ENCODE measurements around the gene SCAPER.
"Not testable (repeated sequence)": the region's sequence is repeated elsewhere in the genome, so short reads cannot be mapped to it uniquely, and the experiment has no call there.

The SCAPER gene

DNA sequence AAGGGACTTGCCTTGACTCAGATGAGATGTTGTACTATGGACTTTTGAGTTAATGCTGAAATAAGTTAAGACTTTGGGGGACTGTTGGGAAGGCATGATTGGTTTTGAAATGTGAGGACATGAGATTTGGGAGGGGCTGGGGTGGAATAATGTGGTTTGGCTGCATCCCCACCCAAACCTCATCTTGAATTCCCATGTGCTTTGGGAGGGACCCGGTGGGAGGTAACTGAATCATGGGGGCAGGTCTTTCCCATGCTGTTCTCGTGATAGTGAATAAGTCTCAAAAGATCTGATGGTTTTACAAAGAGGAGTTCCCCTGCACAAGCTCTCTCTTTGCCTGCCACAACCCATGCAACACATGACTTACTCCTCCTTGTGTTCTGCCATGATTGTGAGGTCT is 474.4 kb downstream of the SCAPER start:
- DNase-seq (ENCODE audit: low read depth in 2 of 2), result not testable (repeated sequence)

DNA sequence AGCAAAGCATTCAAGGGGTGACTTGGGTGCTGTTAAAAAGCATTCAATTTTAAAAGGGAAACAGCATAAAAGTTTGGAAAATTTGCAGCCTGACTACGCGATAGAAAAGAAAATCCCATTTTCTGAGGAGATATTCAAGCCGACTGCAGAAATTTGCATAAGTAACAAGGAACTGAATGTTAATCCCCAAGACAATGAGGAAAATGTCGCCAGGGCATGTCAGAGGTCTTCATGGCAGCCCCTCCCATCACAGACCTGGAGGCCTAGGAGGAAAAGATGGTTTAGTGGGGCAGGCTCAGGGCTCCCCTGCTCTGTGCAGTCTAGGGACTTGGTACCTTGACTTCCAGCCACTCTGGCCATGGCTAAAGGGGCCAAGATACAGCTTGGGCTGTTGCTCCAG is 475.5 kb downstream of the SCAPER start:
- no peak for DNase-seq (ENCODE audit: low read depth in 2 of 2)

DNA sequence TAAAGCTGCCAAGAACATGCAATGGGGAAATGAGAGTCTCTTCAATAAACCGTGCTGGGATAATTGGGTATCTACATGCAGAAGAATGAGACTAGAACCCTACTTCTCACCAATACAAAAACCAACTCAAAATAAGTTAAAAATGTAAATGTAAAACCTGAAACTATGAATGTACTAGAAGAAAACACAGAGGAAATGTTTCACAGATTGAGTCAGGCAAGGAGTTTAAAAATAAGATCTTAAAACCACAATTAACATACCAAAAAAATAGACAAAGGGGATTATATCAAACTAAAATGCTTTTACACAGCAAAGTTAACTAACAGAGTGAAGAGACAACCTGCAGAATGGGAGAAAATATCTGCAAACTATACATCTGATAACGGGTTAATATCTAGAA is 478.2 kb downstream of the SCAPER start:
- DNase-seq (ENCODE audit: low read depth in 2 of 2), result no peak

DNA sequence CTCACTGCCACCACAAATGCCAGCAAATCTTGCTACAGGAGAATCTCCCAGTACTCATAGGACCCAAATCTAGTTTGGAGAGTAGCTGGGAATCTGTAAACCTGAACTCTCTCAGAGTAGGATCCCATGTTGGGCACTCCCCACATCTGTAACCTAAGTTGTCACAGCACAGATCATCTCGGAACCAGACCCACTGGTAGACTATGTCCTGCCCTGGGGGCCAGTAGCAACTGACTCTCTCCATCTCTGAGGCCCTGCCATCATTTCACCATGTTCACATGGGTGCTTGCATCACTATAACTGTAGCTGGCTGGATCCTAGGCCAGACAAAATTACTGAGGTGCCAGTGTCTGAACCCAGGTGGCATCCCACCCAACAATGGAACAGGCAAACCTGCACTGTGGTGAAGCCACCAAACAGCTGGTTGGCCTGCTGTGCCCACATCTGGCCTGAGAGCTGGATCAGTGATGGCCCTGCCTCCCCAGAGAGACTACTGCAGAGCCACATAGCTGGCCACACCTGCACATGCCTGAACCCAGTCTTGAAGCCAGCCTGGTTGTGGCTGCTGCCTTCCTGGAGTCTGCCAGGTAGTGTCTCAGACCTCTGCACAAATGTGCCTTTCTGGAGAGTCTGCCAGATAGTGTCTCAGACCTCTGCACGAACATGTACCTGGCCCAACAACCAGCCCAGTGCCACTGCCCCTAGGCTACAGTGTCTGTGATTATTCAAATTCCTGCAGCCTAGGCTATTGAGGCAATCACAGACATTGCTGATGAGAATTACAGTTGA is 486.6 kb downstream of the SCAPER start:
- no peak for DNase-seq (ENCODE audit: low read depth in 2 of 2)

DNA sequence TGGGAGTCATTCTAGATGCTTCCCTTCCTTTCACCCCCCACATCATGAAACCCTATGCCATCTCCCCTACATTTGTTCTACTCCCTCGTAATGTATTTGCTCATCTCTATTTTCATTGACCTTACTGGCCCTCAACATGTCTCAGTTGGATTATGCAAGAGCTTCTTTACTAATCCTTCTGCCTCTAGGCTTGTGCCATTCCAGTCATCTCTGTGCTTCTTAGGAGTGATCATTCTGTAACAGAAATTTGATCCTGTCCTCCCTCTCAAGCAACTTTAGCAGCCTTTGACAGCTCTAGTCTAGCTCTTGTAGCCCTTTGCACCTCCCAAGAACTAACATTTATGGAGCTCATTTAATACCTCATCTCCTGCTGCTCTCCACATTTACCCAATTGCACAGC is 503.9 kb downstream of the SCAPER start:
- DNase-seq (ENCODE audit: low read depth in 2 of 2), result no peak

DNA sequence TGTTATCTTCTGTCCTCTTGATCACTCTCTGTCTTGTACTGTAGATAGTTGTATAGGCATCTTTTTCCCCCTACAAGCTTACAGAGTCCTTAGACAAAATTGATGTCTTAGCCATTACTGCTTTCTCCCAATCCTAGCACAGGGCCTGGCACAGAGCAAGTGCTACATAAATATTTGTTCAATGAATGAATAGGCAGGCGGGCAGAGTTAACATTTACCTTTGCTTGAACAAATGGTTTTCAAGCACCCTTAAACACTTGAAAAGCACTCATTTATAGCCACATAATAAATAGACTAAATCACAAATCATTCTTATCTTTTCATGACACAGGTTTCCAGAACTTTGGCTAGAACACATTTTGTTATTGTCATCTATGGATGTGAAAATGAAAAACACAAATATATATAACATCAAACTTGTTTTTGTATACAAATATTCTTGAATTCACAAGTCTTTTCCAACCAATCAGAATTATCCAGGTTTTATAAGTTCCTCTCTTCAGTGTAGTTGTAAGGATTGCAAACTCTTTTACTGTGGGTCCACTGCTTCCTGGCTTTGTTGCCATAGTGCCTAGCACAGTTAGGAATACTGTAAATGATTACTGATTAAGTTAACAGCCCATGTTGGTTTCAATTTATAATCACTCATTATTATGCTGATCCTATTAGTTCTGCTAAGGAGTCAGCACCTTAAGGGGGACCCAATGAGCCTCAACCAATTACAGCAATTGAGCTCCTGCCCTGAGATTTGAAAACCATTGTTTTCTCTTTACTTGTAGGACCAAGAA is 506.6 kb downstream of the SCAPER start:
- no peak for DNase-seq (ENCODE audit: low read depth in 2 of 2)

DNA sequence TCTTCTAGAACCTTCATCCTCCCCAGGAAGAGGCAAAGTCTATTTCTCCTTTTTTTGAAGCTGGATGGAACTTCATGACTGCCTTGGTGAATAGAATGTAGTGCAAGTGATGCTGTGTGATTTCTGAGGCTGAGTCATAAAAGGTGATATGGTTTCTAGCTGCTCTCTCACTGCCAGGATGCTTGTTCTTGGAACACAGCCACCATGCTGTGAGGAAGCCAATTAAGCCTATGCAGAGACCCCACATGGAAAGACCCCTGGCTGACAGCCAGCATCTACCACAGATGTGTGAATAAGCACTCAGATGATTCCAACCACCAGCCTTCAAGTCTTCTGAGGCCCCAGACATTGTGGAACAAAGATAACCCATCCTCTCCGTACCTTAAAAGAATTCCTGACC is 511.5 kb downstream of the SCAPER start:
- DNase-seq (ENCODE audit: low read depth in 2 of 2), result no peak

DNA sequence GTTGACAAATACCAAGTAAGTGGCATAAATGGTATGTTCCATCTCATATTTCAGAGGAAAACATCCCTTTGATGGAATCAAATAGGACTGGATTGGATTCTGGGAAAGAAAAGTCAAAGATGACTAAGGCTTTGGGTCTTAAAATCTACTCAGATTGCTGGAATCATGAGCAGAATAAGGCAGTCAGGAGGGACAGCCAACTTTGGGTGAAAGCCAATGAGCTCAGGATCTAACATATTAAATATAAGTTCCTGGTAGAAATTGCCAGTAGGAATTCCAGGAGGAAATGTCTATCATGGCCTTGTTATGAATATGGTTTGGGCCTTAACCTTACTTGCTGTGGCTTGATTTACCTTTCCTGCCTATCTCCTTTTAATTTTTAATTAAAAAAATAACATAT is 513.3 kb downstream of the SCAPER start:
- DNase-seq (ENCODE audit: low read depth in 2 of 2), result no peak

DNA sequence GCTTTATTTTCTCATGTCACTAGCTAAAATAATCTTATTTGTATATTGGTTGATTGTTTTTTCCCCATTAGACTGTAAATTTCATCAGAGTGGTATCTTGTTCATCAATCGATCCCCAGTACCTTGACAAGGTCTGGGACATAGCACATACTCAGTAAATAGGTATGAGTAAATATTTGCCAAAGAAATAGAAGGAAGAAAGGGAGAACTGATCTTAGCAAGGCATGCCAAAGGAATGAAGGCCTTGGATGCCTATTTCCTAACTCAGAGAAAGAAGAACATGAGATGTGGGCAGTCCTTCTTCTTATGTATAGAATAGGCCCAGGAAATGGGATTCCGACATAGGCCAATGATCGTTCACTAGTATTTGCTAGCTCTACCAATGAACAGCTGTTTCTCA is 513.8 kb downstream of the SCAPER start:
- no peak for DNase-seq (ENCODE audit: low read depth in 2 of 2)

DNA sequence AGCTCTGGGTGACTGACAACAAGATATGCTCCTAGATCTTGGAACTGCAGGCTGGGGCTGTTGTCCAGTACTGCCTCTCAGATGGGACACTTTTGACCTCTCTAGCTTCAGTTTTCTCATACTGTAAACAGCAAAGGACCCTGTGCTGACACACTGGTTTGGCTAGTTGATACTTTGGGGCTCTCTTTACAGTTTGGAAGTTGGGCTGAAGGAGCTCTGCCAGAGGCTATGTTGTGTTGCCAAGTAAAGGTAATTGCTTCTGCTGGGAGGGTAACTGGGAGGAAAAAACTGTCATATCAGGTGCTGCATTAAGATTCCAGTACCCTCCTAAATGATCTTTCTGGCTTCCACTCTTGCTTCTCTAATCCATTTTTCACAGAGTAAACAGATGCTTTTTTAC is 514.6 kb downstream of the SCAPER start:
- no peak for DNase-seq (ENCODE audit: low read depth in 2 of 2)

DNA sequence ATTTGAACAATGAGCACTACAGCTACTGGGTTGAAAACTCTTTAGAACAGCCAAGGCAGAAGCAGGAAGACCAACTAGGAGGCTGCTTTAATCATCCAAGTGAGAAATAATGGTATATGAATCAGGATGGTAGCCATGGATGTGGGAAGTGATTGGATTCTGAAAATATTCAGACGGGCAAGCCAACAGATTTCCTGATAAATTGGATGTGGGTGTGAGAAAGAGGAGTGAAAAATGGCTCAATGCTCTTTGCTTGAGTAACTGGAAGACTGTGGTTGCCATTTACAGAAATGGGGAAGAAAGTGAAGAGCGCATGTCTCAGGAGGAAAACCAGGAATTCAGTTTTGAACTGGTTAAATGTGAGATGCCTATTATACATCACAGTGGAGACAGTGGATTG is 518.2 kb downstream of the SCAPER start:
- DNase-seq (ENCODE audit: low read depth in 2 of 2), result no peak

DNA sequence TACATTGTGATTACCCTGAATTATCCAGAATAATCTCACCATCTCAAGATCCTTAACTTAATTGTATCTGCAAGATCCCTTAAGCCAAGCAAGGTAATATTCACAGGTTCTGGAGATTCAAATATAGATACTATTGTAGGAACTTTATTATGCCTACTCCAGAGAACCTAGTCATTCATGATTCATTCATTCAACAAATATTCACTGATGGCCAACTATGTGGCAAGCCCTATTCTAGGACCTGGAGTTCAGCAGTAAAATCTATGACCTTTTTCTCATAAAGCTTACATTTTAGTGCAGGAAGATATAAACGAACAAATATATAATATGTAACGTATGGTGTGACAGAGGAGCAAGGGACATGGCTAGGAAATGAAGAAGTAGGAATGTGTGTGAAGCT is 519.0 kb downstream of the SCAPER start:
- no peak for DNase-seq (ENCODE audit: low read depth in 2 of 2)

DNA sequence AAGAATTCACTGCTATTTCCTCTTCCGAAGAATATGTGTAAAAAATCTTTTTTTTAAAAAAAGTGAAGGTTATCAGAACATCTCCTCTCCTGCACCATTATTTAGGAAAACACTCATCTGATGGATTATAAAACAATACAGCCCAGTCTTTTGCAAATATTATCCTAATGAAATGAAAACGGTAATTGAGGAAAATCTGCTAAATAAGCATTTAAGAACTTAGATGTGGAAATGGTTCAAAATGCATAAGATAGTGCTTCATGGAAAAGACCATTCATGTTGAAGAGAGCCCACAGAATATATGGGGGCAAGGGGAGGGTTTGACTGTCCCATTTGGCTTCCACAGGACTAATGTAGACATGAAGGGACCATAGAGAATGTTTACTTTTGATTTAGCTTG is 520.7 kb downstream of the SCAPER start:
- DNase-seq (ENCODE audit: low read depth in 2 of 2), result no peak

DNA sequence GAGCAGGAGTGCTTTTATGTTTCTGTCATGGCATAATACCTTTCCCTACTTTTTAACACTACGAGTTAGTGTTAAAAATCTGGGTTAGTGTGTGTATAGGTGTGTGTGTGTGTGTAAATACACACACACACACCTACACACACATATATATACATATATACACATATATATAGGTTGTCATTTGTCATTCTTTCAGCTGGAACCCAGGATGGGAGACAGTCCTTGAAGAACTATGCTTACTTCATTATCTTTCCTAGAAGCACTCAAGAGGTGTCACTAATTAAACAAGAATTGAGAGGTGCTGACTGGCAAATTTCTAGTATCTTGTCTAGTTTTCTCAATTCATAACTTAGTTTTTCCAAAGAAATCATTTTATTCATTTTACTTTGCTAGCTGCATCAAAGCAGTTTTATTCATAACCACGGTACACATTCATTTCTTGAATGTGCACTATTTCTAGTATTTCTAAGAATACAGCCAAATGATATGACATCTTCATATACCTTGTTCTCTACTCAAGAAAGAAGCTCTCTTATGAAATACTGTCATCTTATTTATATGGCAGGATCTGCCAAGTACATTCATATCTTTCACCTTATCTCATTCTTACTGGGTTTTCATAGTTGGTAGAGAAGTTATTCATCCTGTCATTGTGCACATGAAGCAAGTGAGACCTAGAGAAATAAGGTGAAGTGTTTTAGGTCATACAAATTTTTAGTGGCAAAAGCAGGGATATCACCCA is 522.0 kb downstream of the SCAPER start:
- no peak for DNase-seq (ENCODE audit: low read depth in 2 of 2)

DNA sequence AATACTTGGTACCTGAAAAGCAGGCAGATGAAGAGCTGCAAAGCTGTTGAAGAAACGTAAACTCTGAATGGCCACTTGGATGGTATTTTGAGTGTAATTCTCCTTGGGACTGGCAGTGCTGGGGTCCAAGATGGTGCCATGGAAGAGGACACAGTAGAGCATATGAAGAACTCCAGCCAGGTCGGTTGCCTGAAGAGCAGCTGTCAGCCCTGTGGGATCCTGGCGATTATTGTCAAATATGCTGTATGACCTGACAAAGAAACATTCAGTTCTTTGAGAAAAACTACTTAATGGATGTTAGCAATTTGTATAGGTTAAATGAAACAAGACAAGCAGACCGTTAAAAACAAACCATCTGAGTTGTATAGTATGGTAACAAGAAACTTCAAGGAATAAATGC is 523.8 kb downstream of the SCAPER start:
- no peak for DNase-seq (ENCODE audit: low read depth in 2 of 2)

DNA sequence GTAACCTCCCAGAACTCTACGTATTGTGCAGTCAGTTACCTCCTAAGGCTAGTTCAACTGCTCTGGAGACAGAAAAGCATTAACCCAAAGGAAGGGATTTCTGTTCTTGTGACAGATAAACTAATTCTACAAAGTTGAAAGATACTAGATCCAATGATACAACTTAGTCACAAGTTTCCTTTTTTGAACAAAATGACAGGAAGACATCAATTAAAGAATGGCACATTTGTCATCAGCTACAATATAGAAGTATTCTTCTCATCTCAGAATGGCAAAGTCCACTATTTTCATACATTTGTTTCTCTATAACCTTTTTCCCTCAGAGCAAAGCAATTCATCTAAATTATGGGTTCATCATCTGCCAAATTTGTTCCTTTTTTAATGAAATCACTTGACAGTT is 524.9 kb downstream of the SCAPER start:
- no peak for DNase-seq (ENCODE audit: low read depth in 2 of 2)

DNA sequence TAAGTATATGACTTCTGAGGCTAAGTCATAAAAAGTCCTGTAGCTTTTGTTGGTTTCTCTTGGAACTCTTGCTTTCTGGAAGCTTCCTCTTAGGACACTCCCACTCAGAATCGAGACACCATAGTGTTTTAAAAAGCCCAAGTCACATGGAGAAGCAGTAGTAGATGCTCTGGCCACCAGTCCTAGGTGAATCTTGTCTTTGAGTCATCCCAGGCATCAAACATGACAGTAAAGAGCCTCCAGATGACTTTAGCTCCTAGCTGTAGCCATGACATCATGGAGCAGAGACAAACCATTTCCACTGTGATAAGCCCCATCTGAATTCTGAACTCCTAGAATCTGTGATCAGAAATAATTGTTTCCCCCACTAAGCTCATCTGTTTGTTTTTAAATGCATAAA is 526.4 kb downstream of the SCAPER start:
- no peak for DNase-seq (ENCODE audit: low read depth in 2 of 2)

DNA sequence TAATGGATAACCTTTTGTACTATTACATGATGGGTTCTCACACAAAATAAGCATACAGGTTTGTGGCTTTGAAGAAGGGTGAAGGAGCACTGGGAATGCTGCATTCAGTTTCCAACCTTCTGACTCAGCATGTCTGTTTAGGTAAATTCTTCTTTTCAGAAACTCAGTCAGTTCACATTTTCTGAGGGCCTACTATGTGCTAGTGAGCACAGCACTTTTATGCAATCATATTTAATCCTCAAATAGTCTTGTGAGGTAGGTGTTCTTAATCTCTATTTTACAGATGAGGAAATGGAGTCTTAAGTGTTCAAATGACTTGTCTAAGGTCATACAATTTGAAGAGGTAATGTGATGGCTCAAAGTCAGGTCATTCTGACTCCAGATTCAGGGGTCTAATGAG is 527.4 kb downstream of the SCAPER start:
- DNase-seq (ENCODE audit: low read depth in 2 of 2), result no peak

DNA sequence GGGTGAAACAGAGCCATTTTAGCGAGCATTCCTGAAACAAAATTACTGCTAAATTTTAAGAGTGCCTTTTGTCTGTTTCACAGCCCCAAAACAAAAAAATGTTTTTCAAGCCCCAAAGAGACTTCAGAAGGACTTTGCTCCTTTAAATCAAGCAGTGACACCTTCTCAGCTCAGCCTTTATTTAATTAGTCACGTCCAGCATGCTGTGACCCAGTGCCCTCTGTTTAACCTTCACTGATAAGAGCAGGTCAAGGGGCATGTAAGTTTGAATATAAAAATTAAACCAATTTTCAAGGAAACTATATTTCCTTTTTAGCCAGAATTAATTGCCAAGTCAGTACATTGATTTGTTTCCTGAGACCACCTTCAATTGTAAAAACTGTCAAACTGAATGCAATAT is 527.9 kb downstream of the SCAPER start:
- no peak for DNase-seq (ENCODE audit: low read depth in 2 of 2)

DNA sequence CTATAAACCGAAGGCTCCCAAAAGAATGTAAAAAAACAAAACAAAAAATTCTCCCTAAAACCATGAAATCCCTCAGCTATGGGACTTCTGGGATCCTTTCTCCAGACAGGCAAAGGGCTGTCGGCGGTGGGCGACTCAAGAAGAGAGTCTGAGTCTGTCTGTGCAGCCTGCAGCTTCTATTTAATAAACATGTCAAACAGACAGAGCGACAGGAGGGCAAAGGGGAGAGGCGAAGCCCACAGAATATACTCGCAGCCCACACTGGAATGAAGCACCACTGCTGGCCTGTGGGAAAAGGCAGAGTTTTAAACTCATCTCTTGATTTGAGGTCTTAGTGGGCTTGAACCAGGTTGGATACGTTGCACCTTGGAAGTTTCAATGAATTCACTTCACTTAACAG is 528.3 kb downstream of the SCAPER start:
- no peak for DNase-seq (ENCODE audit: low read depth in 2 of 2)

DNA sequence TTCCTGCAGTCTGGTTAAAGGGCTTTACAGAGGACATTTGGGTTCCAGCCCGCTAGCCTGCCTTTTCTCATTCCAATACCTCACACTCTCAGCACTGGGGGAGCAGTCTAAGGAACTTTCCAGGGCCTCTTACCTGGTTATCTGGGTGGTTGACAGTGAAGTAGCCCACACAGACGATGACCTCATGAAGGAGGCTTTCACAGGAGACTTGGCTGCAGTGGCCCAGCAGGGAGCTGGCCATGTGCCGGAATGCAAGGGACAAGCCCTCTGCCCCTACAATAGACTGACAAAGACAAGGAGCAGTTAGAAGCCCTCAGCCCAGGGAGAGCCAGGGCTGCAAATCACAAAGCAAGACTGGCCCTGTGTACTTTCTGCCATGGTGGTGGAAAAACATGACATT is 529.1 kb downstream of the SCAPER start:
- no peak for DNase-seq (ENCODE audit: low read depth in 2 of 2)

DNA sequence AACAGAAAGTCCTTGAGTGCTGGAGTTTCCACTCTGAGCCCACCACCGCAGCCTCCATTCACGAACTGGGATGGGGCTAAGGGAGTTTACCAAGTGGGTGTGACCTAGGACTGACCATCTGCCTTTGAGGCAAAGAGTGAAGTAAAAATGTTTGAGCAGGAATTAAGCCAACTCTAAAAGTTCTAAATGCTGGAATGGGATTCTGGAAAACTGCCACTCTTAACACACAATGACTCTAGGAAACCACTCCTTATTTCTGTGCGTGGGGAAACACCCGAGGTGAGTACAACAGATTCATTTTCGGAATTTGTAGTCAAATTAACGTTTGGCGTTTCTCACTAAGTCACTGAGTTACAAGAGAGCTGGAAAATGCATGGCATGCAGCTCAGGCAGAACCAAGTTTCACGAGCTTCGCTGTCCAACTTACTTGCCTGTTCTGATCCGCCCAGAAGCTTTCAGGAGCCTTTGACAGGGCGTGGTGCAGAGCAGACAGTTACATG is 537.0 kb downstream of the SCAPER start:
- no peak for DNase-seq (ENCODE audit: low read depth in 2 of 2)

DNA sequence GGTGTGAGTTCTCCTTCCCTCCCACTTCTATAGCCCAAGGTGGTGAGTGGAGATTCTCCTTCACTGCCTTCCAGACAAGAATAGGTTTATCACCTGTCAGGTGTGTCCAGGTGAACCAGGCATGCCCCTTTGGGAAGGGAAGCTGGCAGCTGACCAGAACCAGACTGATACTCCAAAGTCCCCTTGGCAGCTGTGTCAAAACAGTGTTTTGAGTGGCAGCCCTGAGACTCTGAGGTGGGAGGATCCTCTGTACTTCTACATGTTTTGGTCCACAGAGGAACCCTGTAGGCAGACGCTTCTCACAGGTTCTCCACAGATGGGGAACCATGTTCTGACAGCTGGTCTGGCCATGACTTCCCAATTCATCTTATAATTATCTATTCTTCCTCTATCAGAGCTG is 538.4 kb downstream of the SCAPER start:
- no peak for DNase-seq (ENCODE audit: low read depth in 2 of 2)
